DOHH2 (cell line): Measurements from ENCODE around the gene SORD.
"Not testable (repeated sequence)": the region's sequence is repeated elsewhere in the genome, so short reads cannot be mapped to it uniquely, and the experiment has no call there.

Source experiments
- CTCF ChIP-seq: fragments of 200-600 bp; sonication (generic); IDR thresholded peaks from one replicate; pipeline ENCODE4 v1.5.1; 2014; ENCODE audit warnings: antibody characterized with exemption, mild to moderate bottlenecking, low read depth, low read length; ENCODE audit not compliant: poor library complexity, severe bottlenecking
- EZH2phosphoT487 ChIP-seq: fragments of 200-600 bp; sonication (generic); IDR thresholded peaks from 2 replicates; pipeline ENCODE4 v1.6.1; 2017; ENCODE audit warnings: borderline replicate concordance, mild to moderate bottlenecking, antibody characterized with exemption, low read length, moderate library complexity, mixed read lengths

- not testable (repeated sequence) for TF ChIP-seq CTCF, EZH2phosphoT487
Measured at GRCh38 chr15:45058690-45059675, 36.0 kb downstream of the SORD start.
